ENCODE data around the gene TRIM34. TPM values are rescaled to one million over a fixed set of nuclear protein-coding genes. Genes with fewer than 3 reads are reported as not detected.
A peak's percentile ranks its signal among the peaks of the same experiment; 100 is the strongest.

Gene TRIM34
- polyA plus RNA-seq, 1 of the 3 experiments (the other 2 are of a cell fraction), result 3.2 TPM

GRCh38 chr11:5618807-5619206 is 6.0 kb upstream of the TRIM34 start:
- no peak for DNase-seq
- Histone ChIP-seq H3K36me3 (replicated peaks in 1 of 2; ENCODE audit: control insufficient read depth in 1 of 2, insufficient read depth in 2 of 2, low read length in 1 of 2) (no peaks in the 10 kb centered on the region), H3K9me3 (no peaks in the 10 kb centered on the region), H4K20me1 (ENCODE audit: insufficient read depth) (no peaks in the 10 kb centered on the region), H3K4me1 (ENCODE audit: control insufficient read depth in 1 of 2, insufficient read depth in 2 of 2, low read depth in 1 of 2, low read length in 1 of 2) (no peaks in the 10 kb centered on the region), H3K4me2 (no peak overlapping the region), H3K9me2 (no peaks in the 10 kb centered on the region), H3K4me3 (ENCODE audit: low read depth in 2 of 2, low read length in 1 of 2) (no peak overlapping the region), H3K79me2 (ENCODE audit: insufficient read depth) (no peaks in the 10 kb centered on the region), H3F3A (replicated peaks; ENCODE audit: insufficient read depth) (peaks cover 16% of the 10 kb centered on the region), H2AFZ (ENCODE audit: low read depth) (no peak overlapping the region), H3K27ac (ENCODE audit: low read depth in 2 of 2, low read length in 1 of 2) (peak overlapping the region in 1 of 2 experiments; percentile 50; a peak in 2 of 4 replicates), H3K27me3 (ENCODE audit: insufficient read depth) (peaks cover 10% of the 10 kb centered on the region; the same call in 1 of the 2 replicates), H3K9ac (no peak overlapping the region)
- WGBS (ENCODE audit: low lambda C conversion rate), result 9% methylated on average over 3 of the region's 3 CpGs
- ChIA-PET CTCF (no interaction called here), POLR2A (no interaction called here)
- TF ChIP-seq YY1 (IDR thresholded peaks at IDR 0.05; ENCODE audit: low read depth) (no peak), FOXJ3 (CRISPR knock-in tag; IDR thresholded peaks at IDR 0.05) (no peak), FOSL2 (IDR thresholded peaks at IDR 0.05; ENCODE audit: borderline replicate concordance, low read depth) (no peak), MXI1 (IDR thresholded peaks at IDR 0.05; ENCODE audit: low read depth, low read length) (no peak), POLR2AphosphoS5 (IDR thresholded peaks at IDR 0.05; ENCODE audit: low read depth, low read length) (no peak), SMC3 (IDR thresholded peaks at IDR 0.05; ENCODE audit: low read depth, low read length) (no peak), MEF2A (IDR thresholded peaks at IDR 0.05; ENCODE audit: borderline replicate concordance, low read depth) (no peak), GATA2 (CRISPR knock-in tag; IDR thresholded peaks at IDR 0.05) (no peak)
- TF ChIP-seq, protein P1, sequence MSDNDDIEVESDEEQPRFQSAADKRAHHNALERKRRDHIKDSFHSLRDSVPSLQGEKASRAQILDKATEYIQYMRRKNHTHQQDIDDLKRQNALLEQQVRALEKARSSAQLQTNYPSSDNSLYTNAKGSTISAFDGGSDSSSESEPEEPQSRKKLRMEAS (IDR thresholded peaks at IDR 0.05; ENCODE audit: low read depth), result no peak
- TF ChIP-seq, protein P2, sequence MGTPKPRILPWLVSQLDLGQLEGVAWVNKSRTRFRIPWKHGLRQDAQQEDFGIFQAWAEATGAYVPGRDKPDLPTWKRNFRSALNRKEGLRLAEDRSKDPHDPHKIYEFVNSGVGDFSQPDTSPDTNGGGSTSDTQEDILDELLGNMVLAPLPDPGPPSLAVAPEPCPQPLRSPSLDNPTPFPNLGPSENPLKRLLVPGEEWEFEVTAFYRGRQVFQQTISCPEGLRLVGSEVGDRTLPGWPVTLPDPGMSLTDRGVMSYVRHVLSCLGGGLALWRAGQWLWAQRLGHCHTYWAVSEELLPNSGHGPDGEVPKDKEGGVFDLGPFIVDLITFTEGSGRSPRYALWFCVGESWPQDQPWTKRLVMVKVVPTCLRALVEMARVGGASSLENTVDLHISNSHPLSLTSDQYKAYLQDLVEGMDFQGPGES (IDR thresholded peaks at IDR 0.05; ENCODE audit: low read depth, low read length), result no peak

- TF ChIP-seq TAF1 (IDR thresholded peaks at IDR 0.05; ENCODE audit: borderline replicate concordance, low read depth, low read length) (no peak), NRF1 (IDR thresholded peaks at IDR 0.05; ENCODE audit: low read depth, low read length) (no peak), TCF12 (IDR thresholded peaks at IDR 0.05) (no peak), JUND (IDR thresholded peaks at IDR 0.05) (no peak), NFIC (IDR thresholded peaks at IDR 0.05; ENCODE audit: borderline replicate concordance) (no peak), FOXJ3 (CRISPR knock-in tag; IDR thresholded peaks at IDR 0.05) (no peak), RFX5 (IDR thresholded peaks at IDR 0.05; ENCODE audit: low read length) (no peak), TEAD4 (IDR thresholded peaks at IDR 0.05; ENCODE audit: borderline replicate concordance, insufficient read depth) (no peak), GATA2 (CRISPR knock-in tag; IDR thresholded peaks at IDR 0.05) (no peak), GABPA (IDR thresholded peaks at IDR 0.05; ENCODE audit: low read depth) (no peak), CHD2 (IDR thresholded peaks at IDR 0.05; ENCODE audit: low read length, partially characterized antibody) (no peak), MXI1 (IDR thresholded peaks at IDR 0.05; ENCODE audit: low read depth, low read length) (no peak), YY1 (IDR thresholded peaks at IDR 0.05; ENCODE audit: low read depth) (no peak), FOXM1 (IDR thresholded peaks at IDR 0.05; ENCODE audit: low read depth) (no peak), SIN3A (IDR thresholded peaks at IDR 0.05; ENCODE audit: borderline replicate concordance, low read depth, low read length) (no peak)
- TF ChIP-seq, protein P1 (IDR thresholded peaks at IDR 0.05; ENCODE audit: low read depth), result no peak
- Histone ChIP-seq H3K9me2 (no peaks in the 10 kb centered on the region), H3K4me1 (ENCODE audit: control insufficient read depth in 1 of 2, insufficient read depth in 2 of 2, low read depth in 1 of 2, low read length in 1 of 2) (no peaks in the 10 kb centered on the region), H3K36me3 (replicated peaks in 1 of 2; ENCODE audit: control insufficient read depth in 1 of 2, insufficient read depth in 2 of 2, low read length in 1 of 2) (no peaks in the 10 kb centered on the region), H3K4me2 (peak overlapping the region; percentile 63; the same call in 1 of the 2 replicates), H2AFZ (ENCODE audit: low read depth) (peak overlapping the region; percentile 12), H3K4me3 (ENCODE audit: low read depth in 2 of 2, low read length in 1 of 2) (no peak overlapping the region), H3K27ac (ENCODE audit: low read depth in 2 of 2, low read length in 1 of 2) (peak overlapping the region in 1 of 2 experiments; percentile 77; a peak in 2 of 4 replicates), H4K20me1 (ENCODE audit: insufficient read depth) (no peaks in the 10 kb centered on the region), H3F3A (replicated peaks; ENCODE audit: insufficient read depth) (peaks cover 16% of the 10 kb centered on the region), H3K27me3 (ENCODE audit: insufficient read depth) (peaks cover 7% of the 10 kb centered on the region; the same call in 1 of the 2 replicates), H3K9me3 (no peaks in the 10 kb centered on the region), H3K79me2 (ENCODE audit: insufficient read depth) (no peaks in the 10 kb centered on the region), H3K9ac (peak overlapping the region; percentile 15; the same call in 1 of the 2 replicates)
- DNase-seq, result no peak
- WGBS (ENCODE audit: low lambda C conversion rate), result 2% methylated on average over 3 of the region's 3 CpGs
- POLR2A ChIA-PET, result no interaction called here
- CTCF ChIA-PET, result no interaction called here
Measured at GRCh38 chr11:5620651-5621521, 3.9 kb upstream of the TRIM34 start.
